ENCODE data around the gene EPC2. TPM values are rescaled to one million over a fixed set of nuclear protein-coding genes. Genes with fewer than 3 reads are reported as not detected.

The EPC2 gene
- total RNA-seq, 1 experiment from 2014 or later, result 32.4 TPM

- CTCF ChIA-PET, result no interaction called here
- Histone ChIP-seq H3K9me3 (ENCODE audit: low read depth, low read length, poor library complexity, severe bottlenecking) (no peaks in the 10 kb centered on the region), H3K4me3 (ENCODE audit: low read depth, low read length, poor library complexity, severe bottlenecking) (no peak overlapping the region), H3K4me1 (ENCODE audit: insufficient read depth, low read length, poor library complexity, severe bottlenecking) (peaks cover 7% of the 10 kb centered on the region), H3K27me3 (replicated peaks; ENCODE audit: insufficient read depth, low read depth, low read length, poor library complexity) (no peaks in the 10 kb centered on the region), H3K27ac (ENCODE audit: low read depth, low read length, poor library complexity, severe bottlenecking) (no peak overlapping the region), H3K36me3 (ENCODE audit: insufficient read depth, low read length, poor library complexity, severe bottlenecking) (no peaks in the 10 kb centered on the region)
- no TSS peak for BruUV-seq (replicated peaks)
- POLR2A ChIA-PET (ENCODE audit: low non-redundant PET), result no interaction called here
- DNase-seq (ENCODE audit: low spot score), result no peak
- TF ChIP-seq CTCF (conservative IDR thresholded peaks at IDR 0.05; ENCODE audit: low read depth, low read length) (no peak), EZH2 (IDR thresholded peaks at IDR 0.05; ENCODE audit: borderline replicate concordance, low read depth, low read length, poor library complexity, severe bottlenecking) (no peak)
- intact Hi-C loops (cut with micrococcal nuclease; ENCODE audit: unreplicated experiment), result no loop called here
These were observed 169.8 kb downstream of the EPC2 start for GRCh38 chr2:148814143-148814859.

- H3K27me3 ChIP-seq (replicated peaks; ENCODE audit: insufficient read depth, low read depth, low read length, poor library complexity), result no peaks in the 10 kb centered on the region
- TF ChIP-seq CTCF (conservative IDR thresholded peaks at IDR 0.05; ENCODE audit: low read depth, low read length) (no peak), EZH2 (IDR thresholded peaks at IDR 0.05; ENCODE audit: borderline replicate concordance, low read depth, low read length, poor library complexity, severe bottlenecking) (no peak)
- intact Hi-C loops (cut with micrococcal nuclease; ENCODE audit: unreplicated experiment), result no loop called here
- CTCF ChIA-PET, result no interaction called here
- no peak for DNase-seq (ENCODE audit: low spot score)
- no peak overlapping the region for H3K4me3 ChIP-seq (ENCODE audit: low read depth, low read length, poor library complexity, severe bottlenecking)
- H3K36me3 ChIP-seq (ENCODE audit: insufficient read depth, low read length, poor library complexity, severe bottlenecking), result no peaks in the 10 kb centered on the region
- H3K9me3 ChIP-seq (ENCODE audit: low read depth, low read length, poor library complexity, severe bottlenecking), result no peaks in the 10 kb centered on the region
- H3K27ac ChIP-seq (ENCODE audit: low read depth, low read length, poor library complexity, severe bottlenecking), result no peak overlapping the region
- H3K4me1 ChIP-seq (ENCODE audit: insufficient read depth, low read length, poor library complexity, severe bottlenecking), result peaks cover 7% of the 10 kb centered on the region
- POLR2A ChIA-PET (ENCODE audit: low non-redundant PET), result no interaction called here
- BruUV-seq (replicated peaks), result no TSS peak
These were observed 170.4 kb downstream of the EPC2 start for GRCh38 chr2:148814860-148815419.

GRCh38 chr2:148816176-148816575 lies 171.6 kb downstream of the EPC2 start:
- Histone ChIP-seq H3K9me3 (ENCODE audit: low read depth, low read length, poor library complexity, severe bottlenecking) (no peaks in the 10 kb centered on the region), H3K4me3 (ENCODE audit: low read depth, low read length, poor library complexity, severe bottlenecking) (no peak overlapping the region), H3K4me1 (ENCODE audit: insufficient read depth, low read length, poor library complexity, severe bottlenecking) (peaks cover 7% of the 10 kb centered on the region), H3K36me3 (ENCODE audit: insufficient read depth, low read length, poor library complexity, severe bottlenecking) (no peaks in the 10 kb centered on the region), H3K27ac (ENCODE audit: low read depth, low read length, poor library complexity, severe bottlenecking) (no peak overlapping the region), H3K27me3 (replicated peaks; ENCODE audit: insufficient read depth, low read depth, low read length, poor library complexity) (no peaks in the 10 kb centered on the region)
- ChIA-PET CTCF (no interaction called here), POLR2A (ENCODE audit: low non-redundant PET) (no interaction called here)
- no peak for DNase-seq (ENCODE audit: low spot score)
- TF ChIP-seq EZH2 (IDR thresholded peaks at IDR 0.05; ENCODE audit: borderline replicate concordance, low read depth, low read length, poor library complexity, severe bottlenecking) (no peak), CTCF (conservative IDR thresholded peaks at IDR 0.05; ENCODE audit: low read depth, low read length) (no peak)
- BruUV-seq (replicated peaks), result no TSS peak
- intact Hi-C loops (cut with micrococcal nuclease; ENCODE audit: unreplicated experiment), result no loop called here
